Stimulated activated CD8-positive, alpha-beta memory T cell treated with anti-CD3 and anti-CD28 coated beads, Interleukin-15, amount 100 ng/mL, for 48 hours (primary cell): ENCODE data around the gene ASL.
"Not testable (repeated sequence)": the region's sequence is repeated elsewhere in the genome, so short reads cannot be mapped to it uniquely, and the experiment has no call there.

Source experiments
- DNase-seq, 2 donors: peaks; one replicate each; pipeline ENCODE4 v3.0.0-alpha.2; 2020; ENCODE audit warnings: low read depth in 2 of 2

Gene ASL

DNA sequence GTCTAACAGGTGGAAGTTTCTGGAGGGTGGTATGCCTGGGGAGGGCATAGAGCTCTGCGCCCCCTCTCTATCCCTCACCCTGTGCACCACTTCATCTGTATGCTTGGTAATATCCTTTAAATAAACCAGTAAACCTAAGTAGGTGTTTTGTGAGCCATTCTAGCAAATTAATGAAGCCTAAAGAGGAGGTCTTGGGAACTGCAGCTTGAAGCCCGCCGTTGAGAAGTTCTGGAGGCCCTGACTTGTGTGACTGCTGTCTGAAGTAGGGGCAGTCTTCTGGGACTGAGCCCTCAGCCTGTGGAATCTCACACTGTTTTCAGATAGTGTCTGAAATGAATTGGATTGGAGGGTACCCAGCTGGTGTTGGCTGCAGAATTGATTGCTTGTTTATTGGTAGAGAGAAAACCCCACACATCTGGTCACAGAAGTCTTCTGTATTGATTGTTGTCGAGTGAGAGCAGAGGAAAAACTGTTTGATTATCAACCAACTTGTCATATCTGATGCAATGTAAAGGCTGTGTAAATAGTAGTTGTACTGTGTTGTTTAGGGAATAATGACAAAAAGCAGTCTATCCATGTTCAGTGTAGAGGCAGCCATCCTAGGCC, 43.7 kb downstream of the ASL start:
- DNase-seq = no peak

- DNase-seq = no peak
Observed at GRCh38 chr7:66123175-66123528, 47.5 kb downstream of the ASL start.

- not testable (repeated sequence) for DNase-seq
Observed at GRCh38 chr7:66124569-66124861, 48.9 kb downstream of the ASL start.

- no peak for DNase-seq
Observed at GRCh38 chr7:66125052-66125694, 49.6 kb downstream of the ASL start.

- DNase-seq = not testable (repeated sequence)
Observed at GRCh38 chr7:66125781-66126352, 50.2 kb downstream of the ASL start.

DNA sequence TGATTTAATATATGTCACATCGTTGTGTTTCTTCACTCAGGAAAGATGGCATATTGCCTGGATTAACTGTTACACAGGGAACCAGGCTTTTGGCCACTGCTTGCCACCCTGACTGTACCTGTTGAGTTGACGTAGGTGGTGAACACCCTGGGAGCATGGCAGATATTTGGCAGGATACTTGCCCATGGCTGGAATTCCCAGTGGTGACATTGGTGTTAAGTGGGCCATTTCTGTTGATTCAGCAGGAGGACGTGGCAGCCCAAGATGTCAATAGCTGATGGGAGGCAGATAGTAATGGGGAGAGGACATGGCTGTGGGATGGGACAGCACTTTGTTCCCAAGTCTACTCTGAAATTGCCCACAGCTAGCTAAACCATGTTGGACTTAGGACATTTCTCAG, 51.6 kb downstream of the ASL start:
- DNase-seq = not testable (repeated sequence)

- DNase-seq = no peak
Observed at GRCh38 chr7:66138994-66139752, 63.6 kb downstream of the ASL start.

GRCh38 chr7:66140924-66141323, 65.3 kb downstream of the ASL start:
- DNase-seq = no peak

DNA sequence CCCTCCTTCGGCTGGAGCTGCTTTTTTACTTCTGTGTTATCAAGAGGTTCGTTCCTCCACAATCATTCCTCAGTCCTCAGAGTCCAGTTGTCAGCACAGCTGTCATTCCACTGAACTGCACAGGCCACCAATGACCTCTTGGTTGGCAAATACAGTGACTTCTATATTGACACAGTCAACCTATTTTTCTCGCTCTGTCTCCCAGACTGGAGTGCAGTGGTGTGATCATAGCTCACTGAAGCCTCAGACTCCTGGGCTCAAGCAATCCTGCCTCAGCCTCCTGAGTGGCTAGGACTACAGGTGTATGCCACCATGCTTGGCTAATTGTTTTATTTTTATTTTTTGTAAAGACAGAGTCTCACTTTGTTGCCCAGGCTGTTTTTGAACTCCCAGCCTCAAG, 66.7 kb downstream of the ASL start:
- no peak for DNase-seq

- DNase-seq = no peak
Observed at GRCh38 chr7:66142996-66143395, 67.4 kb downstream of the ASL start.
